Activated CD8-positive, alpha-beta memory T cell treated with anti-CD3 and anti-CD28 coated beads for 48 hours (primary cell): ENCODE measurements around the gene SEPTIN5.

Experiments
- DNase-seq, 3 experiments: peaks; one replicate each; pipeline ENCODE4 v3.0.0-alpha.2; 2020; ENCODE audit warnings: low read depth in 2 of 3, low spot score in 2 of 3

The SEPTIN5 gene

DNA sequence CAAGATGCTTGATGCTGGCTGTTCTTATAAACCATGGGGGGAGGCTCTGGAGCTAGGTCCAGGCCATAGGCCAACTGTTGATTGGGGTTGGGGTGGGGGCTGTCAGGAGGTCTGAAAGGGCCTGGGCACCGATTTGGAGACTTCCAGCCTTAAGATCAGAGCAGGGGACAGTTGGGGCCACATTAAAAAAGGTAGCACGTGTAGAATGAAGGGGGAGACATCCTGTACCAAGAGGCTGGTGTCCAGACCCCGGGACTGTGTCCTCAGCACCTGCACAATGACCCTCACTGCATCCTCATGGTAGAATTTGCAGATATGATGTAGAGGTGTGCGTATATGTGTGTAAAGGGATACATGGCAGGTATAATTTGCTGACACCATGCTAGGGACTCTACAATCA lies 33.8 kb downstream of the SEPTIN5 start:
- no peak for DNase-seq

DNA sequence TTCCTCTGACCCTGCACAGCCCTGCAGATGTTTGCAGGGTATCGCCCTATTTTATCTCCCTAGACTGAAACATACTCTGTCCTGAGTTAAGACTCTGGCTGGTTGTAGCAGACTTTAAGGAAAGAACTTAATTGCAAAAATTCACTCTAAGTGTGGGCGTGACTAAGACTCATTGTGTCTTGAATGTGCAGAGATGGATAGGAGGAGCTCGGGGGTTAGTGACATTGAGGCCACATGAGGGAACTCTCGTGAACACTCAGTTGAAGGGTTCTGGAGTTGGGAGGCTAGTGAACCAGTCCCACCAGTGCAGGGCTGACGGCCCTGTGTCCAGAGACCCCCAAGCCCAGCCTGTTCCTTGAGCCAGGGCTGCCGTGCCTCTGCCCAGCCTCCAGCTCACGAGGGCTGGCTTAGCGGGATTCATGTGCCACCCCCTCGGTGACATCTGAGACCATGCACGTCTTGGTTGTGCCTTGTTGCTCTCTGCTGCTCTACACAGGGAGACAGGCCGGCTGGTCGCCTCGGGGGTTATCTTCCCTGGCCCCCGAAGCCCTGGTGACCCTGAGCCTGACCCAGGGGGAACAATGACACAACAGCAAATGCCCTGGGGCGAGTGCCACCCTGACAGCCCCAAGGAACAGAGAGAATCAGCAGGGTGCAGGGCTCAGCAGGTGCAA lies 34.8 kb downstream of the SEPTIN5 start:
- no peak for DNase-seq

DNA sequence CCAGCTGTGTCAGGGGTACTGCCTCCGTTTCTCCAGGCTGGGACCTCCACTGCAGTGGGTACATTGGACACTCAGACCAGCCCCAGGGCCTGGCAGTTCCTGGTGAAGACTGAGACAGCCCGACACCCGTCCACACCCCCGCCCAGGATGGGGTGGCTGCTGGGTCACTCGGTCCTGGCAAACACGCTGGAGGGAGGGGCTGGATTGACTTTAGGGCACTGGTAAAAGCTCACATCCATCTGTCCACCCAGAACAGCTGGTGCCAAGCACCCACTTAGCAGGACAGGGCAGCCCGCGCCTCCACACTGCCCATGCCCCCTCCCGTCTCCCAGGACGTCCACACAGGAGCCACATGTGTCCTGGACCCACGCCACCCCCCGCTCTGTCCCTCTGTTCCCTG lies 35.6 kb downstream of the SEPTIN5 start:
- DNase-seq, result no peak

DNA sequence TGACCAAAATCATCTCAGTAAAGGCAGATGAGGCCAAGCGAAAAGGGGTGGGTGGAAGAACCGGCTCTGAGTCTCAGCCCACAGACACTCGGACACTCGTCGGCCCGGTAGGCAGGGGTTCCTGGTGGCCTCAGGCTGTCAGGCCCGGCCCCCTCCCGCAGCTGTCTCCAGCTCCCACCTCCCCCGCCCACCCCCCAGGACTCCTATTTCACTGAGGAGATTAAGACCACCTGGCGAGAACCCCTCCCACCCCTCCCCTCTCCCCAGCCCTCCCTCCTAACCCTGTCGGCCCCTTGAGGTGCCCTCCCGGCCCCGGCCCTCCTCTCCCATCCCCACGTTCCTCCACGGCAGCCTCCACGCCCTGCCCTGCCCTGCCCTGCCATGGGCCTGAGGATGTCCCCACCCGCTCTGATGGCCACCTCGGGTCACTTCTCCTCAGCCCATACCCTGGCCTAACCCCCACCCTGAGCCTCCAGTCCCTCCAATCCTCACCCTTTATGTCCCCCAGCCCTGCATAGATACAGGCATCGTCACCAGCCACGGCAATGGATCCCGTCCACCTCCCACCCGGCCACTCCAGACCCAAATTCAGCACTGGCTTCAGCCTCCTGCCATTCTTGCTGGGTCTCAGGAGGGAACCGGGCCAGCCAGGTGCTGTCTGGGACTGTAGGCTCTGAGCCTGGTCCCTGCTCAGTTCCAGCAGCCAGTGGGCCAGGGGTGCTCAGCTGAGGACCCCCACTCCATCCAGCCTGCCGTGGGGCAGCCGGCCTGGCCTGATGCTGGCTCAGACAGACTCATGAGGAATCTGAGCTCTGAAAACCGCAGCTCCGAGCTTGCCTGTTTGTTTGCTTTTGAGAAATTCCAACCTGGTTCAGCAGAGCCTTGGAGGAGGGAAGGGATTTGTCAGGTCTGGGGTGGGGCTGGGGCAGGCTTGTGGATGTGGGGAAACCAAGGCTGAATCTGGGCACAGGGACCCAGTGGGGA lies 36.5 kb downstream of the SEPTIN5 start:
- DNase-seq, result no peak

DNA sequence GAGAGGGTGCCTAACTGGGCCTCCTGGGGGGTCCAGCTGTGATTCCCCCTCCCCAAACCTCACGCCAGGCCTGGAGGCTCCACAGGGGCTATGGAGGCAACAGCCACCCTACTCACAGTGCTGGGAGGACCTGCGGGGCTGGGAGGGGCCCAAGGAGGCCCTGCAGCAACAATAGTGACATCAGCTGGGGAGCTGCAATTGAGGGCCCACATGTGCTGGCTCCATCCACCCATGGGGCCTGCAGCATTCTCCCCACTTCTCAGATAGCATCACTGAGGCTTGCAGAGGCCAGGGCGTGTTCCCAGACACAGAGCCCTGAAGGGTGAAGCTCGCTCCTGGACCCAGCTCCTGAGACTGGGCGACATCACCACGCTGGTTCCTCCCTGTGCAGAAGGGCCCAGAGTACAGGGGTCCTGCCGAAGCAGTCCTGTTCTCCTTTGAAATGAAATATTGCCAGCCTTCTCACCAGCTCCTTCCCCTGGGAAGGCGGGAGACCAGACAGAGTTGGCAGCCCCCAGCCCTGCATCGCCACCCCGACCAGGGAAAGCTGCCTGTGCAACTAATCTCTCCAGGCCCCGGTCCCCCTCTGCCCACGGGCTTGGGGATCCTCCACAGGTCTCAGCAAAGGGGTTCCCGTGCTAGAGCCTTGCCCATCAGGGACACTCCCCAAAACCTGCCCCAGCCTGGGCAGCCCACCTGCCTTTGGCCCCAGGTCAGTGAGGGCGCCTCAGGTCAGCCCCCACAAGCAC lies 37.4 kb downstream of the SEPTIN5 start:
- no peak for DNase-seq

DNA sequence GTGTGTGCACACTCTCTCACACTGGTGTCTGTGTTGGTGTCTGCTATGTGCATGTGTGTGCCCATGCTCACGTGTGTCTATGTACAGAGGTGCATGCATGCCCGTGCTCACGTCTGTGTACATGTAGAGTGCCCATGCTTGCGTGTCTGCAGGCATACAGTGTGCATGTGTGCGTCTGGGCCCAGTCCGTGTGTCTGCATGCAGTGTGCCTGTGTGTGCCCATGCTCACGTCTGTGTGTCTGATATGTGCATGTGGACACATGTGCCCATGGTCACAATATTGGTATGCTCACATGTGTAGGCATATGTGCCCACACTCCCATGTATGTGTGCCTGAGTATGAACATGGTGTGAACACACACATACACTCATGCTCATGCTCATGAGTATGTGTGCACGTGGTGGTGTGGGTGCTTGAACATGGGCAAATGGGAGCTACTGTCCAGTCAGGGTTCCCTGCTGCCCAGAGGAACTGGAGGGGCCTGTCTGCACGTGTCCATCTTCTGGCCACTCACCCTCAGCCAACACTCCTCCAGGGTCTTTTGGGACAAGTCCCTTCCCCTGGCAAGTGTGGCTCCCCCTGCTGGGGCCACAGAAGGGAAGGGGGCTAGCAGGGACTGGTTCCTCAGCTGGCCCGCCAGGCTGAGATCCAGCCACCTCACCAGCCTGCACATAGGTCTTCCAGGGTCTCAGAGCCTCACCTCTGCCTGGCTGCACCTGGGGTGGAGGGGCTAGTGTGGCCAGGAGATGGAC lies 39.0 kb downstream of the SEPTIN5 start:
- DNase-seq, result no peak

DNA sequence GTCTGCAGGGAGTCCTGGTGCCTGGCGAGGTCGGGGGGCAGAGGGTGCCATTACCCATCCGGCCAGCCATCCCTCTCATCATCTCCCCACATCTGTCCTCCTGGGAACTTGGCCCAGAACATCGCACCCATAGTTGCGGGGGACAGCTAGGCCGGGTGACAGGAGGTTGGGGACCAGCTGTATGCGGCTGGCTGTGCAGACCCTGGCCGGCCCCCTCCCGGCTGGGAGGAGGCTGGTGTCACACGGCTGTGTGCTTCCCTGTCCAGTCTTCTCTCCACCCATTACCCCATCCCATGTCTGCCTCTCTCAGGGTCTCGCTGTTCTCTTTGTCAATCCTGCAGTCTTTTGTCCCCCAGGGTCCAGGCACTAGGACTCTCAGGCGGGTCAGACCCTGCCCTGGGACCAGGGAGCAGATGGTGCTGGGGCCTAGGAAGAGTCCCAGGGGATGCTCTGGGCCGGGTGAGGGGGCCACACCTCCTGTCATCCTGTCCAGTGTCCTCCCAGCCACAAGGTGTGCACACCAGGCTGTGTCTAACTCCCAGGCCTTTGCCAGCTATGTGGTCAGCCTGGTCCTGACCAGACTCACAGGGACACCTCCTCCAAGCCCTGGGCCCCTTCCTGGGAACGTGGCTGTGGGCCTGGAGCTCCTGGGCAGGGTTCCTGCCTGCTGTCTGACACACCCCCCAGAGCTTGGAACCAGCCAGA lies 39.8 kb downstream of the SEPTIN5 start:
- DNase-seq, result no peak

DNA sequence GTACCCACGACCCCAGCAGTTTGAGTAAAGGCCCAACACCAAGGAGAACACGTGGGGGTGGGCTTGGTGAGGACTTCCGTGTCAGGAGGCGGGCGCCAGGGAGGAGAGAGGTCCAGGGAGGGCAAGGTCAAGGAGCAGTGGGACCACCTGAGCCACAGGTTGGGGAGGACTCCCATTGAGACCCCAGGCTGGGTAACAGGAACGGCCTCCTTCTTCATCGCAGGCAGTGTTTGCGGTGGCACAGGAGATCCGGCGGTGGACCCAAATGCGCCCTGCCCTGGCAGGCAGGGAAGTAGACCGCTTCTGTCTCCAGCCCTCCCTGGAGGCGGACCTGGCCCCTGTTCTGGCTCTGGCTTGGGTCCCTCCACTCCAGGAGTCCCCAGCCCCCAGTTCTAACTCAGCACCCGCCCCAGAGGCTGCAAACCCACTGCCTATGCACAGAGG lies 40.4 kb downstream of the SEPTIN5 start:
- no peak for DNase-seq

DNA sequence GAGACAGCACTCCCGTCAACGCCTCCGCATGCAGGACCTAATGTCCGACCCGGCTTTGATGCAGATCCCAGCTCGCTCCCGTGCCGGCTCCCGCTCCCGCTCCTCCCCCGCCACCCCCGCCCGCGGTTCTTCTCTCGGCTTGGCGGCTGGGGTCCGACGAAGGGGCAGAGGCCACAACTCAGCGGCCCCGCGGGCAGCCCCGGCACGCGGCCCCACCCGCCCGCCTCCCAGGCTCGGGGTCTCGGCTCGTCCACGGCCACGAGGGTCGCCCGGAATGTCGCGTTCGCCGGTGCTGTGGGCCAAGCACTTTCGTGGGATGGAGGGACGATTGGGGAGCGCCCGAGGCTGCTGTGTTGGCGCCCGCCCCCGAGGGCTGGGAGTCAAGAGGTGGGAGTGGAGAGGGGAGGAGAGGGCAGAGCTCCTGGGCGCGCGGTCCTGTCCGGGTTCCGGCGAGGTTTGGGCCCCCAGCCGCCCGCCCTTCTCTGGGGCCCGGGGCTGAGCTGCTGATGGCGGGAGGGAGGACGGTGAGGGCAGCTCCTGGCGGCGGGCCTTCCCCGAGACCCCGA lies 40.9 kb downstream of the SEPTIN5 start:
- no peak for DNase-seq

DNA sequence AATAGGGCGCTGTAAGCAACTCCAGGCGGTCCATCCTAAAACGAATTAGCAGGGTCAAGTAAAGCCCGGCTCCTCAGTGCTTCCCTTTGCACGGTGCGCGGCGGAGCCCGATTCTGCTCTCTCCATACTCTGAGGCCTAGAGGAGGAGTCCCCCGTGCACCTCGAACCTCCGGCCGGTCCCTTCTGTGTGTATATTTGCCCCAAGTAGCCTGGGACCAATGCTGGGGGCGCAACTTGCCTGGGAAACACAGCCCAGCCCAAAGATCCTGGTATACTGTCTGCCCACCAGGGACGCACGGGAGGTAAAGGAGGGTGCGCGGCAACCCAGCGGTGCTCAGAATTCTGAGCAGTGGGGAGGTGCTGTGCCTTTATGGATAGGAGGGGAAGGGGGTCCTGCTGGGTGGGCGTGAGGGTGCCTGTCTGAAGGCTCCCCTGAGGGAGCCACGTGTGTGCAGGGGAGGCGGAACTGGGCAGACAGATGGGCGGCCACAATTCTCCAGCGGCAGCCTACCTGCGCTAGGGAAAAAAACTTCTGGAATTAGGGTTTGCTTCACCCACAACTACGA lies 41.5 kb downstream of the SEPTIN5 start:
- DNase-seq, result no peak

DNA sequence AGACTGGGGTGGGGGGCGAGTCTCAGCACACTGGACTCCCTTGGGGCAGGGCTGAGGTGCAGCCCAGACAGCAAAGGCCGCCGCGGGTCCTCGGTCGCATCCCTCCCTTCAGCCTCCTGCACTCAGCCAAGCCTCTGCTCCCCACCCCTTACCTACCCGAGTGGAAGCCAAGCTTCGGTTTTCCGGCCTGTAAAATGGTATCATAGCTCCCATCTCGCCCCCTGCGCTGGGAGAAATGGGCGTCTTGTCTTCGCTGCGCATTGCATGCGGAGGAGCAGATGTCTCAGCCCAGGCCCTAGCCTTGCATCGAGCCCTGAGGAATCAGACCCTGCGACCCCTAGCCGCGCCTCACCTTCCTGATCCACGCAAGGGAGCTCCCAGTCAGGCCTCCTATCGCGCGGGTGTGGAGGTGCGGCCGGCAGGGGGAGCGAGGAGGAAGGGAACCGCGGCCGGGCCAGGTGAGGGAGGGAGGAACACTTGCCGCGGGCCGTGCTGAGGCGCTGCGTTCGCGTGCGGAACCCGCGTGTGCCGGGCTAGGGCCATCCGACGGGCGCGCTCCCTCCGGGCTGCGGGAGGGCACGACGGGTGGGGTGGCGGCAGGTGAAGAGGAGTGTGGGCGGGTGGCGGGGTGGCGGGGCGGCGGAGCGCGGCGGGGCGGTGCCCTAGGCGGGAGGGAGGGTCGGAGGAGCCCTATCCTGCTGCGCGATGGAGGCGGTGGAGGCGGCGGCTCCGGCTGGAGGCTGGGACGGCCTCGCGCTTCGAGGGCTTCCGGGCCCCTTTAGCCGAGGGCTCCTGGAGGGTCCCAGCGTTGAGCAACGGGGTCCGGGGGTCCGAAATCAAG lies 42.2 kb downstream of the SEPTIN5 start:
- DNase-seq, result peak in 1 of 3 experiments; percentile 27

DNA sequence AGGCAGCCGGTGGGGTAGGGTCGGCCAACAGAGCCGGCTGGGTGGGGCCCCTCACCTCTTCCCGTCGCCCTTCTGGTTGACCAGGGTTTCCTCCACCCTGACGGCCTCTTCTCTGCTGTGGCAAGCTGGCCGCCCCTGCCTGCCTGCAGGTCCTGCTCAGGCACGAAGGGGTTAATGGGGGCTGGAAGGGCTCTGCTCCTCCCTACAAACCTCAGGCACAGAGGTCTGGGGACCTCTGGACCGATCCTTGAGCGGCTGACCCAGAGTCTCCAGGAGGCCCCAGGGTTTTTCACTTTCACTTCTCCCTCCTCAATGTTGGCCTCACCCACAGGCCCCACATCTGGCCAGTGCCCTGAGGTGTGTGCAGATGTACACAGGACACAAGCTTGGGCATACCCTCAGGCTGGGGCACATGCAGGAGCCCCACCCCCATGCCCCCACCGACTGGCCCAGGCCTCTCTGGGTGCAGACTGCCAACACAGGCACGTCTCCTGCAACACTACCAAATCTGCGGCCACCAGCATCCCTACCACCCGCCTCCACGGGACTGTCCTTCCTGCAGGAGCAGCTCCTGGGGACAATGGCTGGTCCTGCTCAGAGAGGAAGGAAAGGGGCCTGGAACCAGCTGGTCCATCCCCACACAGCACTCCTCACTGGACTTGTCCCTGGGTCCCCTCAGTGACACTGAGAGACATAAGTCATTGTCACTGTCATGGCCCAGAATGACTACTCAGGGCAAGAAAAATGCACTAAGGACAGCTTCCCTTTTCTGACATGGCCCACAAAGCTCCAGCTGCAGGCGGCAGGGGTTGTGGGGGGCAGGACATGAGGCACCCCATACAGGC lies 43.1 kb downstream of the SEPTIN5 start:
- no peak for DNase-seq

DNA sequence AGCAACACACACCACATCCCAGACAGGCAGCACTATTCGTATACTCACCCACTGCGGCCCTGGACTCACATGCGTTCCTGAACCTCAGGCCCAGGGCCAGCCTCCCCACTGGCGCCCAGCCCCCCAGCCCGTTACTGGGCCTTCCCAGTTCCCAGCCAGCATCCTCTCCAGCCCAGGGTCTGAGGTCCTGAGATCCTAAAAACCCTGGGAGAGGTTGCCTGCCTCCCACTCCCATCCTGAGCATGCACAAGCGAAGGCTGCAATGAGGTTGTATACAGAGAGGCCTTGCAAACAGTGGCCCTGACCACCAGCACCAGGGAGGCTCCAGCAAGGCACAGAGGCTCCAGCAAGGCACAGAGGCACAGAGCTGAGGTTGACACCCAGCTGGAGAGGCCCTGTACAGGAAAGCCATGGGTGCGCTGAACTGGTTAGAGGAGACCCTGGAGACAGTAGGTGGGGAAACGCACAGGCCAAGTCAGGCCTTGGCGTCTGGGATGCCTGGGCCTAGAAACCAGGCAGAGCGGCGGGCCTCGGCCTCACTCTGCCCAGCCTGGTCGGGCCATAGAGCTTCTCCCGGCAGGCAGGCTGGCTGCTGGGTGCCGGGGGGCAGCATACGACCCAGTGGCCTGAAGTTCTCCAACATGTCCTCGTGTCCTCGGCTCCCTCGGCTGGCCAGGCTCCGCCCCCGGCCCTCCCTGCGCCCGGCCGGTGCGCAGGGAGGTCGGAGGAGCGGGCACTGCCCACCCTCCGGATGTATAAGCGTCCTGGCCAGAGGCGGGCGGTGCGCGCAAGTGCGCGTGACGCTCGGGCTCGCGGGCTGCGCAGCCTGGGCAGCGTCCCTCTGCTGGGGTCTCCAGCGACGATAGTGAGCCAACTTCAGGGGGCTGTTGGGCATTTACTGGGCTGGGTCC lies 43.9 kb downstream of the SEPTIN5 start:
- DNase-seq, result no peak

DNA sequence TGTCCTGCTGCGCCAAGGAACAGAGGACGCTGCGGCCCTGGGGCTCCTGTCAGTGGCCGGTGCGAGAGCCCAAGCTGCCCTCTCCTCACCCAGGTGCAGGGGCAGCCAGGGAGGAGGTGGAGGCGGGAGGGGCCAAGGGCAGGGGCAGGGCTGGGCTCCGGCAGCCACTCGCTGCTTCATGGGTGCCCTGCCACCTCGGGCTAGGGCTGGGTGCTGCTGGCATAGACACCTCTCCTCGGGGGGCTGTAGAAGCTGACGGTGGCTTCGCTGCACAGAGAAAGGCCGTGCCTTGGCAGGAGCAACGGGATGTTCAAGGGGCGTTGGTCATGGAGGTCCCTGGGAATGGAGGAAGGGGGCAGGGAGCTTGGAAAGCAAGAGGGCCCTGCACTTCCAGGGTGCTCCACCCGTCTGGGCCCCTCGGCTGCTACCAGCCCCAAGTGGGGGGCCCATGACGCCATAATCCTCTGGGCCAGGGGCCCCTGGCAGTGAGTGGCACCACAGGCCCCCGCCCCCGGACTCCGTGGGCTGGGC lies 44.7 kb downstream of the SEPTIN5 start:
- DNase-seq, result no peak

DNA sequence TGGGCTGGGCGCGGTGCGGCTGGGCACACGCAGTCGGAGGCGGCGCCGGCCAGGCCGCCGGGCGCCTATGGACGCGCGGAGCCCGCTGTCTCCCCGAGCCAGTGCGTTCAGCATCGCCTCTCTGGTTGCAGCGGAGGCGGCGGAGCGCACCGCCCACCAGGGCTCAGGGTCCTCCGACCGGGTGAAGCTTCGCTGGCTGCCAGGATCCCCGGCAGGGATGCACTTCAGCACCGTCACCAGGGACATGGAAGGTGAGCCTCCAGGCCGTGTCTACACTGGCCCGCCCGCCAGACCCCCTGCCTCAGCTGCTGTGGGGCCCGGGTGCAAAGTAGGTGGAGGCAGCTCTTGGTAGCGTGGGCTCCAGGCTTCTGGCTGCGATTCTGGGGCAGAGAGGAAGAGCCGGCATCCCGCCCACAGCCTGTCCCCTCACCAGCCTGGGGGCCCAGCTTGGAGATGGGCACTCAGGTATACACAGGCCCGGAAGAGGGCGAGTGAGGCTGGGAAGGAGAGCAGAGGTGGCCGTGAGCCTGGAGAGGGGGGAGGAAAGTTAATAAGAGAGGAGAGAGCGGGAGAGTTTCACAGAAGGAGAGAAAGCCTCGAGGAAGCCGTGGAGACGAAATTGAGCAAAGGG lies 45.2 kb downstream of the SEPTIN5 start:
- DNase-seq, result no peak
